Jurkat, Clone E6-1 (cell line): ENCODE results near the gene TAS1R2.
"Not testable (repeated sequence)": the region's sequence is repeated elsewhere in the genome, so short reads cannot be mapped to it uniquely, and the experiment has no call there.

Experiments
- DNase-seq: peaks from one replicate; pipeline ENCODE4 v3.0.0-alpha.2; 2011; ENCODE audit warnings: low read depth, low spot score
- H3K4me3 ChIP-seq: 2 replicates; pipeline ENCODE4 v1.5.1; 2011; ENCODE audit warnings: mild to moderate bottlenecking, low read length, control low read depth, moderate library complexity

Gene TAS1R2

GRCh38 chr1:18836654-18837053 lies 22.8 kb downstream of the TAS1R2 start:
- H3K4me3 ChIP-seq: no peak overlapping the region
- no peak for DNase-seq

- DNase-seq, H3K4me3 ChIP-seq: not testable (repeated sequence)
Observed at GRCh38 chr1:18832319-18832718, 27.1 kb downstream of the TAS1R2 start.

GRCh38 chr1:18831656-18832055 lies 27.8 kb downstream of the TAS1R2 start:
- no peak overlapping the region for H3K4me3 ChIP-seq
- no peak for DNase-seq

DNA sequence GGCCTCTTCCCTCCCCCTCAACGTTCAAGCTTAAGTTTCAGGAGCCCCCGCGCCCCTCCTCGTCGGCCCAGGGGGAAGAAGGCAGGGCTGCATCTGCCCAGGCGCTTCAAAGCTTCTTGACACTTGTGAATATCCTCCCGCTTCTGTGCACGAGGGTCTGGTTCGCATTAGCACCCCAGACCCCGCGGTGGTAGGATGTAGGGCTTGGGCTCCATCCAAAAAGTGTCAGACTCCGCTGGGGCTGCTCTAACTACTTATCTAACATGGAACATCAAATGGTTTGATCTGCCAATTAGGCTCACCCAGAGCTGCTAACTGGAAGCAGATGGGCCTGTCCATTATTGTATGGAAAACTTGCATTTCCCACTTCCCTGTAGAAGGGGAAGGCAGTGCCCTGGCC lies 28.9 kb downstream of the TAS1R2 start:
- DNase-seq: no peak
- H3K4me3 ChIP-seq: no peak overlapping the region

- H3K4me3 ChIP-seq: no peak overlapping the region
- DNase-seq: no peak
Observed at GRCh38 chr1:18829671-18830070, 29.8 kb downstream of the TAS1R2 start.

DNA sequence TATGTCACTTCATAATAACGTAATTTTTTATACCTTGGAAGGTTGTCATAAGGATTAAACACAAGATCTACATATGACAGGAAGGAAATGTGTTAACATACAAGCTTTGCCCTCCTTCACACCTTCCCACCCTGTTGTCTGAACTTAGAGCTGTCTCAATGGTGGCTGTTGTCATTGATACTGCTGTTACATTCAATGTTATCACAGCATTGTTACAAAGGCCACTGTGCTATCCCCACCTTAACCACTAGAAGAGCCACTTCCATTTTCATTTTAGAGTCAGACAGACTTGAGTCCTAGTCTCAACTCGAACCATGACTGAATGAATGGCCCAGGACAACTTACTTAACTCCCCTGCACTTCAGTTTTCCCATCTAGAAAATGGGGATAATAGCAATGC lies 31.2 kb downstream of the TAS1R2 start:
- no peak for DNase-seq
- no peak overlapping the region for H3K4me3 ChIP-seq

- no peak for DNase-seq
- H3K4me3 ChIP-seq: no peak overlapping the region
Observed at GRCh38 chr1:18823438-18823837, 36.0 kb downstream of the TAS1R2 start.

GRCh38 chr1:18820791-18821641 lies 38.4 kb downstream of the TAS1R2 start:
- no peak for DNase-seq
- no peak overlapping the region for H3K4me3 ChIP-seq

- DNase-seq: no peak
- H3K4me3 ChIP-seq: no peak overlapping the region
Observed at GRCh38 chr1:18819986-18820790, 39.3 kb downstream of the TAS1R2 start.

- H3K4me3 ChIP-seq: no peak overlapping the region
- no peak for DNase-seq
Observed at GRCh38 chr1:18819203-18819602, 40.3 kb downstream of the TAS1R2 start.

DNA sequence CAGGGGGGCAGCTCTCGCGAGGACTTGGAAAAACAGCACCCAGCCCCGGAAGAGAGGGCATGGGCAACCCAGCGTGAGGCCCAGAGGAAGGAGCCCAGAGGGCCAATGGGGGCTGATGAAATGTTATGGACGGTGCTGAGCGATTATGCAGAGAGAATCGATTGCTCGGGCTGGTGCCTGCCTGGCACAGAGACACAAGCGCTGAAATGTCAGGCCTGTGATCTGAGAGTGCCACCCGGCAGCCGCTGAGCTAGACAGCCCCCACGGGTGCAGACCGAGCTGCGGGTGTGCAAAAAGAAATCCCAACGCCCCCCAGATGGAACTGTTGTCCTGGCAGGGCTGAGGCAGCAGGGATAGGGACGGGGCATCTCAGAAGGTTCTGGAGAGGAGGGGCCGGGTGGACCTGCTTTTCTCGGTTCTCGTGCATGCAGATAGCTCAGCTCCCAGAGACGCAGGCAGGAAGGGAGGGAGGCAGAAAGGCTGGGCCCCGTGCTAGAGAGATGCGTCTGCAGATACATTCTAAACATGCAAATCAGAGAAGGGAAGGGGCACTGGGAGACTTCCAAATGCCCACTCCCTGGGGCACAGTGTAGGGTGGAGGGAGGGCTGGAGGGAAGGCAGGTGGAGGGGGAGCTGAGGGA lies 41.5 kb downstream of the TAS1R2 start:
- no peak overlapping the region for H3K4me3 ChIP-seq

DNA sequence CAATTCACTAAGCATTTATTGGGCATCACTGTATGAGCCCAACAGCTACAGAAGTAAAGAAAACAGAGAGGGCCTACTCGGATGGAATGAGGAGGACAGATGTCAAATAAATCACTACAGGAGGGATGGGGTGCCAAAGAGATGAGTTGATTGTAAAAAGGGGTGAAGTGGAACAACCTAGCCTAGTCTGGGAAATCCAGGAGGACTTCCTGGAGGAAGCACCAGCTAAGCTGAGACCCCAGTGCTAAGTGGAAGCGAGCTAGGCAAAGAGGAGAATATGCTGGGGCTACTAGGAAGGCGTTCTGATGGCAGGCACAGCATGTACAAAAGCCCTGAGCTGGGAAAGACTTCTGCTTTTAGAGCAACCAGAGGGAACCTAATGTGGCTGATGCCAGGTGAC lies 42.1 kb downstream of the TAS1R2 start:
- H3K4me3 ChIP-seq: no peak overlapping the region
- no peak for DNase-seq

More for the DNA sequence above, 41.5 kb downstream of the TAS1R2 start:
- no peak for DNase-seq

GRCh38 chr1:18816808-18817207 lies 42.7 kb downstream of the TAS1R2 start:
- no peak overlapping the region for H3K4me3 ChIP-seq
- no peak for DNase-seq

DNA sequence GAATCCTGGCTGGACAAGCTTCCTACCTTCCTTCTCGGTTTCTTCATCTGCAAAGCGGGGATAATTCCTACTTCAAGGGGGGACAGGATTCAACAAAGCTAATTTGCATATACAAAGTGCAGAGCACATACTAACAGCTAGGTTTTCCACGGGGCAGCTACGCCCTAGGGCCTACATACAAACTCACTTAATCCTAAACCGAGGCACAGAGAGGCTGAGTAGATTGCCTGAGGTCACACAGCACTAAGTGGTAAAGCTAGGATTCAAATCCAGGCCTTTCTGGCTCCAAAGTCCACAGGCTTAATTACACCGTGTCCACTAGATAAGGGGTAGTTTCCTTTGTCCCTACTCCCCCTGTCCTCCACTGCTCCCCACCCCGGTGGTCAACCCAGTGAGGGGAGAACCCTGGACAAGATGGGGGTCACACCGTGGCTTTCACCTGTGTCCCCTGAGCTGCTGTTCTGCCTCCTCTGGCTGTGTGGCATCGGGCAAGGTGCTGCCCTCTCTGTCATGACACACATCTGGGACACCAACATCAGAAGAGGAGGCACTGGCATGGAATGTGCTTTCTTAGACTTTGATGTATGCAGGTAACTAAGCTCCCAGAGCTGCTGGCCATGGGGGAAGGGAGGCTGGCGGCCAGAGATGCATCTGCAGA lies 44.5 kb downstream of the TAS1R2 start:
- no peak overlapping the region for H3K4me3 ChIP-seq
- DNase-seq: no peak

GRCh38 chr1:18814425-18814824 lies 45.0 kb downstream of the TAS1R2 start:
- no peak overlapping the region for H3K4me3 ChIP-seq
- DNase-seq: no peak

GRCh38 chr1:18812453-18812939 lies 47.0 kb downstream of the TAS1R2 start:
- no peak overlapping the region for H3K4me3 ChIP-seq
- DNase-seq: no peak

DNA sequence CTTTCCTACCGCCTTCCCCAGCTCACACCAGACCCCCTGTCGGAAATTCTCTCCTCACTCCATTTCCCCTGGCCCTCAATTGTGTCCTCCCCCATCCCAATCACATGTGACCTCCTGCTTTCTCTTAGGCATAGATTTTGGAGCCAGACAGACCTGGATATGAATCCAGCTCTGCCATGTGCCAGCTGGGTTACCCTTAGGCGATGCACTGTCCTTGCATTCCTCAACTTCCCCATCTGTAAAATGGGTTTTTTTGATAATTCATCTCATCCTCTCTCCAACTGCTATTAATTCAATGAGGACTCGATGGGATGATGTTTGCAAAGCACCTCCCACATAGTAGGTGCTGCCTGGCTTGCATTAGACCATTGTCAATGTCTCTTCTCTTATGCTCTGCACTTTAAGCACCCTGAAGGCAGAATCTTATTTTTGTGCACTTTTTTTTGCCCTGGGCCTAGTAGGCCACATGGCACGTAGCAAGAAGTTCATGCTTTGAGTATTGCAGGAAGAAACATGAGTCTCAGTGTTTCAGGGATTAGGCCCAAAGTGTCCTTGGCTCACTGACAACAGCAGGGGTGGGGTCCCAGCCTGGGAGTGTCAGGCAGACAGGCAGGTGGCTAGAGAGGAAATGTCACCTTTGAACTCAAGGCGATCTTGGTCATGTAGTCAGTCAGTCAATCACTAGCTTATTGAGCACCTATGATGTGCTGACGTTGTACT lies 47.6 kb downstream of the TAS1R2 start:
- no peak for DNase-seq
- no peak overlapping the region for H3K4me3 ChIP-seq

GRCh38 chr1:18809953-18810899 lies 49.2 kb downstream of the TAS1R2 start:
- H3K4me3 ChIP-seq: no peak overlapping the region
- DNase-seq: no peak
